GM18870 (cell line): ENCODE results near the gene KRT10.
"Not testable (repeated sequence)": the region's sequence is repeated elsewhere in the genome, so short reads cannot be mapped to it uniquely, and the experiment has no call there.

ENCODE experiments used
- ATAC-seq: cut with Tn5 transposase; IDR thresholded peaks from one replicate; pipeline ENCODE4 v1.9.1; 2021; ENCODE audit warnings: moderate library complexity; ENCODE audit not compliant: unreplicated experiment

KRT10 gene

DNA sequence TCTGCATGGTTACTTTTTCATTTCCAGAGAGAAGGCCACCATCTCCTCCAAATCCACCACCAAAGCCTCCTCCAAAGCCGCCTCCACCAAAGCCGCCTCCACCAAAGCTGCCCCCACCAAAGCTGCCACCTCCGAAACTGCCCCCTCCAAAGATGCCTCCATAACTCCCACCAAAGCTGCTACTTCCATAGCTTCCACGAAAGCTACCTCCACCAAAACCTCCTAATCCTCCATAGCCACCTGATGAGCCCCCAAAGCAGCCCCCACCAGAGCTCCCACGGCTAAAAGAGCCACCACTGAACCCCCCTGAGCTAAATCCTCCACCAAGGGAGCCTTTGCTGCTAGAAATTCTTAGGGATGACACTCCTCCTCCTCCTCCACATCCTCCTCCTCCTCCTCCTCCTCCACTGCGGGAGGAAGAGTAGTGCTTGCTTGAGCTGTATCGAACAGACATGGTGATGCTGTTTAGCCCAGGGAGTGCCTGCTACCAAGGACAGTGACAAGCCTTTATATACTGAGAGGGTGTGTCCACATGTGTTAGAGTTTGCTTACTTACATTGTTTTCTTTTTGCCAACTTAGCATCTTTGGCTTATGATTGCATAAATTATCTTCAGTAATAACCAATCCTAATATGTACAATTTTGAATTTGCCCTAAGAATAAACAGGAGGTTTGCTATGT lies at the start of gene KRT10:
TSS of gene KRT10 (minus strand) at position 483 of the 681 bp plus-strand sequence. CDS start at position 454, 29 bp downstream.
- no peak for ATAC-seq

DNA sequence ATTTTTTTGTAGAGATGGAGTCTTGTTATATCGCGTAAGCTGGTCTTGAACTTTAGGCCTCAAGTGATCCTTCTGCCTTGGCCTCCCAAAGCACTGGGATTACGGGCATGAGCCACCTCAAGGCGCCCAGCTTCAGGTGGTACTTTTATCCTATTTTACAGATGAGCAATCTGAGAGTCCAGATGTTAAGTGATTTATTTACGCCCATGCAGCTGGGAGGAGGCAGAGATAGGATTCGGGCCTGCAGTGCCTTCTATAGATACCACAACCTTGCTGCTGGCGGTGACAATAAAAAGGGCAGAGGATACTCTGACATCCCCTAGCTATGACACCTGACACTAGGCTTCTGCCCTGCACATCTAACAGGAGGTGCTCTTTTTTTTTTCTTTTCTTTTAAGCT lies 48.9 kb upstream of the KRT10 start:
- no peak for ATAC-seq

DNA sequence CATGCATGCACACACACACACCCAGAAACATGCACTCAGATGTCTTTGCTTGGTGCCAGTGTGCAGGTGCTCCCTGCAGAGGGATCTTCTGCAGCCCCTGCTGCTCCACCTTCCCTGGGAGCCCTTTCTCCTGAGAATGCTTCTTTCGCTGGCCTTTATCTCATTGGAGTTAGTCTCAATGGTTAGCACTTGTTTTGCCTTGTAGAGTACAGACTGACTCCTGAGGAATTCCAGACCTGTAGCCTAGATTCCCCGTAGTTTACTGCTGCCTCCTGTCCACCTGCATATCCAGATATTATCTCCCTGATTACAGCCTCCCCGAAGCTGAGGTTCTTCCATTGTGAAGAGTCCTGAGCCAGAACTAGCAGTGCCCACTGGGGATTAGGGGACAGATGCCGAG lies 47.7 kb upstream of the KRT10 start:
- ATAC-seq, result no peak

DNA sequence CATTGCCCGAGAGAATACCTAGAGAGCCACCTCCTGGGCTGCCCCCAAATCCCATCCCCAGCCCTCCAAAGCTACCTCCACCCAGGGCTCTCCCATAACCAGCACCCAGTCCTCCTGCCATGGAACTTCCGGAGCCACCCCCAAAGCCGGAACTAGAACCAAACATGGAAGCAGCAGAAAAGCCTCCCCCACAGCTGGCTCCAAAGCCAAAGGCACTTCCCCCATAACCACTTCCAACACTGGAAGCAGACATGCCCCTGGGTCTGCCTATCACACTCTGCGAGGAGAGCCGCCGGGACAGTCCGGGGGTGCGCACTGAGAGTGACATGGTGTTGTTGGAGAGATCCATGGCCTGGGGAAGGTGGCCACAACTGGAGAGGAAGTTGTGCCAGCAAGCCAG lies 44.4 kb upstream of the KRT10 start, which contains the start of gene KRT12:
TSS of gene KRT12 (minus strand) at position 386 of the 400 bp plus-strand sequence. CDS start at position 349, 37 bp downstream.
- ATAC-seq, result no peak

DNA sequence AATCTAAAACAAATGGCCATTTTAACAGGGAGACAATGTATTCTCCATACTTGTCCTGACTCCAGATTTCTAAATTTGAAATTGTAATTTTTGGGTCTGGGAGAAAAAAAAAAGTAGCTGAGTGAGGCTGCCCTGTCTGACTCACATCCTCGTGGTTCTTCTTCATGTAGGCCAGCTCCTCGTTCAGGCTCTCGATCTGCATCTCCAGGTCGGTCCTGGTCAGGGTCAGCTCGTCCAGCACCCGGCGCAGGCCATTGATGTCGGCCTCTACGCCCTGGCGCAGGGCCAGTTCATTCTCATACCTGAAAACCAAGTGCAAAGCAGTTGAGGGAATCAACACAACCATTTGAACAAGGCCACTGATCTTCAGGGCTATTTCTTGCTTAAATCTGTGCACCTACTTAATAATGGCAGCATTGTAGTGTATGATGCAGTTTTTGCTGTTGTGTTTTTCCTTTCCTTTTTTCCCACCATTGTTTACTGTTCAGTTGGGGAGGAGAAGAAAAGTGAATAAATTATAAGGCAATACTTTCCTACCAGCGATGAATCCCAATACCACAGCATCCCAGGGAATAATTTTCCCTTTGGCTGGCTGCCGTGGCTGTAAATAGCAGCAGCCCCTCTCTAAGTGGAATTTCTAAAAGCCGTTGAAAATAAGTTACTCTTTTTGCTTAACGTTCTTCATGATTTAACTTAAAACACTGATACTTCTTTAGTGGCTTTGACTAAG lies 42.4 kb upstream of the KRT10 start:
- ATAC-seq, result no peak

DNA sequence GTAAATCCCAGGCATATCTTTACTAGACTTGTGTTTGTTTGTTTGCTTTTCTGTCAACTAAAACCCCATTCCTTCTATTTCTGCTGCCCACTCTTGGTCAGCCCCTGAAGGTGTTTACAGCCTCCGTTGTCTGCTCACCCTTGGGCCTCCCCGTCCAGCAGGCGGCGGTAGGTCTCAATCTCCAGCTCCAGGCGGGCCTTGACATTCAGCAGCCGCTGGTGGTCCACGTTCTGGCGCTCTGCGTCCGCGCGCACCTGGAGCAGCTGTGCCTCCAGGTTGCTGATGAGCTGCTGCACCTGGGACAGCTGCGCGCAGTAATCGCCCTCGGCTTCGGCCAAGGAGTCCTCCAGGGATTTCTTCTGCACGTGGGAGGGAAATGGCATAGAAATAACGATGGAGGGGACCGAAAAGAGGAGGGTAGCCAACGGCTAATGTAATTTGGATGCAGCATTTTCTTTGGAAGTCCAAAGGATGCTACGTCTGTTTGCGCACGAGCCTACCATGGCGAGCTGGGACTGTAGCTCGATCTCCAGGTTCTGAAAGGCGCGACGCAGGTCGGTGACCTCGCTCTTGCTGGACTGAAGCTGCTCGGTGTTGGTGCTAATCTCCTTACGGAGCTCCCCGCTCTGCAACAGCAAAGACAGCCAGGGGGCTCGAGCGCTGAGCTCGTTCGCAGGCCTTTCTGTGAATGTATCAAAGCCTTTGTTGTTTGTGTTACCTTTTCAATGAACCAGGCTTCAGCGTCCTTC lies 40.7 kb upstream of the KRT10 start:
- no peak for ATAC-seq

DNA sequence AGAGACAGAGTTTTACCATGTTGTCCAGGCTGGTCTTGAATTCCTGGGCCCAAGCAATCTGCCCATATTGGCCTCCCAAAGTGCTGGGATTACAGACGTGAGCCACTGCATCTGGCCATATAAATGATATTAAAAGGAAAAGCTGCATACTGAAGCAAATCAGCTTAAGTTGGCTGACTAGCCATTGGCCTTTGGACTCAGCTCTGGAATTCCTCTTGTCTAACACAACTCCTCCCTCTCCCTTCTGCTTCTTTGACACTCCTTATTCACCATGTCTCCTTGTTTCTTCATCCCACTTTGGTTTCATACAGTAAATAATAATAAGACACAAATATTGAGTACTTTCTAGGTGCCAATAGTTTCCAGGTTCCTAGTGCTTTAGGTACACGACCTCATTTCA lies 37.1 kb upstream of the KRT10 start:
- ATAC-seq, result no peak

DNA sequence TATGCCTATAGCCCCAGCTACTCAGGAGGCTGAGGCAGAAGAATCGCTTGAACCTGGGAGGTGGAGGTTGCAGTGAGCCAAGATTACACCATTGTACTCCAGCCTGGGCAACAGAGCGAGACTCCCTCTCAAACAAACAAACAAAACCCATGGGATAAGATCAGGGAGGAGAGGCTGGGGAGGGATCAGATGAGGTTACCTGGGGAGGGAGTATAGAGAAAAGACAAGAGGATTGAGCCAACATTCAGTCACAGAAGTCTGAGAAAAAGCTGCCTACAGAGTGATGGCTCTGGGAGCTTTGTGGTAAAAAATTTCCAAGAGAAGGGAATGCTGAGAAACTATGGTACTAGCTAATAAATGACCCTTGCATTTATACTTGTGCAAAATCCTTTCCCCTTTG lies 36.3 kb upstream of the KRT10 start:
- not testable (repeated sequence) for ATAC-seq

DNA sequence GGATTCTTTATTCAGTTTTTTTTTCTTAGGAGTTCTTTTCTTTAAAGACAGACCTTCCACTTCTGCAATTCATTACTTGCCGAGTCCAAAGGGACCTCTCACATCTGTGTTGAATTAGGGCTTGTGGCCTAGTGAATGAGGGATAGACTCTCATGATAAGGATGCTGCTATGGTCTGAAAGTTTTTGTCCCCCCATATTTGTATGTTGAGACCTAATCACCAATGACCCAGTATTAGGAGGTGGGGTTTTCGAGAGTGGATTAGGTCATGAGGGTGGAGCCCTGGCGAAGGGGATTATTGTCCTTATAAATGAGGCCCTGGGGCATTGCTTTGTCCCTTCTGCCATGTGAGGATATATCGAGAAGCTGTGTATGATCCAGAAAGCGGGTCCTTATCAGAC lies 35.1 kb upstream of the KRT10 start:
- ATAC-seq, result no peak

DNA sequence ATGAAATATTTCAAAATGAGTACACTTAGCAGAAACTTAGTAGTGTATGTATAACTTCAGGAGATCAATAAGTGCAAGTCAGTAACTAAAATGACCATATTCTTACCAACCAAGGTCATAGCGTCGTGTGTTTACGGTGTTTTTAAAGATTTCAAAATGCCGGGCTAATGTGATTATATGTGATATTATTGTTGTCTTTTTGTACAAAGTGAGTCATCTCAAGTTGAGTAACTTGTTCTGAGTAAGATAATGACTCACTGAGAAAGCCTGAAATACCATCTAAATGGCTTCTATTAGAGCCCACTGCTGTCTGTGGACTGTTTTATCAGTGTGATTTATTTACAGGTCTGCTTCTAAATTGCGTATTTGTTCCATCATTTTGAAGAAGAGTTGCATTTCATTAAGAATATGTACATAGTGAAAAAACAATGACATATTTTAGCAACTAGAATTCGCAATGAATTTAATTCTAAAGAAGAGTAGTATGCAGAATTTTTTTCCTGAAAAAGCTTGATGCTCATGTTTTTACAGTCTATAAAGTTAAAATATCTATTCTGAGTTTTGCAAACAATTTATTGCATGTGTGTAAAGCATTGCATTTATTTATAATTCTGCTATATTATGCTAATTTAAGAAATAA lies 31.9 kb upstream of the KRT10 start:
- ATAC-seq, result no peak

DNA sequence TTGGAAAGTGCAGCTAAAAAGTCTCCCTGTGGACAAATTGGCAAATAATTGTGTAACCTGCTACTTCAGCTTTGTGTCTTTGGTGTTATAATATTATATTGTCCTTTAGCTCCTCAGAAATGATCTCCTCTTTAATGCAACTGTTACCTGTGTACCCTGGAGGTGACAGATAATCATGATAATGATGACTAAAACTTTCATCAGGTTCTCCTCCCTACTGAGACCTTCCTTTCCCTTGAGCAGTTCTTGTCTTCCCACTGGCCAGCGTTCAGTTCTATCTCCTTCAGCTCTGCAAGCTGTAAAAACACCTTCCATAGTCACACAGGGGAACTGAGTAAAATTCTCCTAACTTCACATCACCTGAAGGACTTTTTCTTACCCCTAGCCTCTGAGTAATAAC lies 29.9 kb upstream of the KRT10 start:
- no peak for ATAC-seq

DNA sequence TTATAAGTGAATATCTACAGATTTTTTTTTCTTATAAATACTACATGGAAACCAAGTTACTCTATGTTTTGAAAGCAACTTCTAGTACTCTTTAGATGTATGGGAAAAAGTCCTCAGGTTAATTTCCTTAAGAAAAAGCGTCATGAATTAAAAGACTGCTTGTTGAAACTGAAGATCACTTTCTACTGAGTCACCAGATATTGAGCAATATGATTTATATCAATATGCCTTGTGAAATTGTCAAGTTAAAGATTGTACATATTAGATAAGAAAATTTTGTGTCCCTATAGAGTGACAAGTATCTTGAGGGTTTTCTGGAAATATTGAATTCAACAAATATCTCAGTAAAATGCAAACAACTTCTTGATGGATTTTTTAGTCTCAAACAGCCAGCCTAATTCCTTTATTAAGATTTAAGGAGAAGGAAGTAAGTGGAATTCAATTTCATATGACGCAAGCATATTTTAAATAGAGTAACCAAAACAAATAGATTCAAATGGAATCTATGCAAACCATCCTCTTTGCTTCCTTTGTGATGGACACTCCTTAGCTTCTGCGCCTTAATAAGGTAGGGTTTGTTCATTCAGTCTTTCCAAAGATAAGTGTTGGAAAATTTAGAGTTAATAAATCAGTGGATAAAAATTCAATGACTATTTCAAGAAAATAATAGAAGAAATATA lies 28.0 kb upstream of the KRT10 start:
- ATAC-seq, result no peak

DNA sequence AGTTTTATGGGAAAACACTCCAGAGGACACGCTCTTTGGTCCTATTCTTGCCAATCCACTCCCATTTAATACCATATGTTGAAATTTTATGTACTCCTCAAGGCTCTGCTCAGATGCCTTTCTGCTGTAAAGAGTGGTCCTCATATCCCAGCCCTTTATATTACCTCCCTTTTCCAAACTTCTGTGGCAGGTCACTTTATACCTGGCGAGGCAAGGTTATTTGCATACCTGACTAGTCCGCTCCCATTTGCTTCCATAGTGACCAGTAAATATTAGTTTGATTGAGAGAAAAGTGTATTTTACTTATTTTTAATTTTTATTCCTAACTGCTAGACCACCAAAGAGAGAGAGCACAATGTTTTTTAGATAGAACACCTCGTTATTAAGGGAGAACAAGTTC lies 27.3 kb upstream of the KRT10 start:
- no peak for ATAC-seq

DNA sequence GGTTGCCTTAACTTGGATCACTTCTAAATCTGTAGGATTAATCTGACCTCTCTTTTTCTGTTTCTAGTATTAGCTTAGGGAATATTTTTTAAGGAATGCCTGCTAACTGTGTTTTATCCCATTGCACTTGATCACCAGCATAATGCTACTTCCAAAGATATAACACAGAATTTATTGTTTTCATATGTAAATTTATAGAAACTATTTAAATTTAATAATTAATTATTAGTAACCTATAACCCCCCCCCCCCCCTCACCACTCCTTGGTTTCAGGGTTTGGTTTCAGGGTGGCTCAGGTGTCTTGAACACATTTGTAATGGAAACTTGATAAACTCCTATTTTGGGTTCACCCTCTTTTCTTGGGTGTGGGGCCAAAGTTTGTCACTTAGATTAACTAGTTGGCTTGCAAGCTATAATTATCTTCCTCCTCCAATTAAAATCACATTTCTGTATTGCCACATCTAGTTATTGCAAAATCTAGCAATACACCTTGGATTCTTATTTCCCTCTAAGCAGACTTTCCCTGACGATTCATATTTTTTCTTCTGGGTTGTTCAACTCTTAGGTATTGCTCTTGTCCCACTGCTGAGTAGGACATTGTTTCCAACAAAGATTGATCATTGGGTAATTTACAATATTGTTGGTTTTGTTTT lies 26.3 kb upstream of the KRT10 start:
- ATAC-seq, result no peak

DNA sequence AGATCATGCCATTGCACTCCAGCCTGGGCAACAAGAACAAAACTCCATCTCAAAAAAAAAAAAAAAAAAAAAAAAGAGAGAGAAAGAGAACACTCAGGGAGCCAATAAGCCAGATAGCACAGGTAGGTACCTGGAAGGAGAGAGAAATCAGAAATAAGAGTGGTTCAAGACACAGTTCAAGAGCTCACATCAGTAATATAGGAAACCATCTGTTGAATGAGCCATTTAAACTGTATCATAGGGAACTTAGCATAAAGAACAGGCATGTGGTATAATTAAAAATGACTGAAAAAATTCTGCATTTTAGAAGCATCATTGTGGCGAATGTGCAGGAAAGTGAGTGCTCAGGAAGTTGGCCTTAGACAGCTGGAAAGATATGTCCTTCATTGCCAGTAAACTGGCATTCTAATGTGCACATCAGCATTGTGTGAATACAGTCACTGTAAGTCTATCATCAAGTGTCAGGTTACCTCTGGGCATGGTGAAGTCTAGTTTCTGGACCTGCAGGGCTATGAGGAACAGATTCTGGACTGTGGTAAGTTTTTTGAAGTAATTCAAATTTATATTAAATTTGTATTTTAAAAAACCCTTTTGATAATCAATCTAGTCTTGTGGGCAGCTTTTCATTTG lies 24.2 kb upstream of the KRT10 start:
- ATAC-seq, result no peak

DNA sequence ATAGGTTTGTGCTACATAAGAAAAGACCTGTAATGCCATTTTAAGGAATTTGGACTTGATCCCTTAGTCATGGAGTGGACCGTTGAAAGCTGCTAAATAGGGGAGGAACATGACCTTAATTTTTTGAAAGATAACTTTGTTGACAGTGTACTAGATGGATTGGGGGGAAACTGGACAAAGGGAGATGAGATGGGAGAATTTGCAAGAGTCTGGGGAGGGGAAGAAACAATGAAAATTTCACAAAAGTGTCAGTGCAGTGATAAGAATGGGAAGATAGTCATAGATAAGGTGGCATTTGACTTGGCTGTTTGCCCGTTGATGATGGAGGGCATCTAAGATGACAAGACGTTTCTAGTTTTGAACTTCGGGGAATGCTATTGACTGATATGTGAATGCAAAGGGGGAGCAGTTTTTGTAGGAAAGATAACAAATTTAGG lies 22.3 kb upstream of the KRT10 start:
- no peak for ATAC-seq

DNA sequence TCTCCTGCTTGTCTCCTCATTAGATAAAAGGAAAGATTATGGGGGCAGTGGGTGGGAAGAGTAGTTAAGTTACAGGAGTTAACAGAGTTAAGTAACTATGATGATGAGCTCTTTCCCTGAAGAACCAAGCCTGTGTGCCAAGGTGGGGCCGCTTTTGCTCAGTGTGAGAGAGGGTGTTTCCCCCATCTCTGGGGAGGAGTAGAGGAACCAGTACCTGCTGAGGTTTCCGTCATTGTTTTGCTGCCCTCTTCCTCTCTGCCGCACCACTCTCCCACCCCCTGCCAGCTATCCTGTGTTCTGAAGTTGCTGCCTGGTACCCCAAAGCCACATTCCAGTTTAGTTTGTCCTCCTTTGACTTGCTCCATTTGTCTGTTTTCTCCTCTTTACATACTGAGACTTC lies 20.8 kb upstream of the KRT10 start:
- ATAC-seq, result no peak

DNA sequence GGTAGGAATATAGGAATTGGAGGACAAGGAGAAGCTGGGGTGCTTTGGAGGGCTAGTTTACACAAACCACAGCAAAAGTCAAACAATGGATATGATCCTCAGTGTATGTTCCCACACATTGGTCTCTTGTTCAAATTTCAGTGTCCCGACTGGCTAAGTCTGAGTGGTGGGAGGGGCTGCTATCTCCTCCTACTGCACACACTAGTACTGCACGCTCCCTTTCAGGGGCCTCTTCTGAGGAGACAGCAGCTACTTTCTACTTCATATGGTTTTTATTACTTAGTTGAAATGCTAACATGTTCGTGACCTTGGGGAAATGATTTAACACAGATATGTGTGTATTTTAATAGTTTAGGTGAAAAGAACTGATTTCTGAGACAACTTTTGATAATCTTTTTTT lies 18.8 kb upstream of the KRT10 start:
- ATAC-seq, result no peak

DNA sequence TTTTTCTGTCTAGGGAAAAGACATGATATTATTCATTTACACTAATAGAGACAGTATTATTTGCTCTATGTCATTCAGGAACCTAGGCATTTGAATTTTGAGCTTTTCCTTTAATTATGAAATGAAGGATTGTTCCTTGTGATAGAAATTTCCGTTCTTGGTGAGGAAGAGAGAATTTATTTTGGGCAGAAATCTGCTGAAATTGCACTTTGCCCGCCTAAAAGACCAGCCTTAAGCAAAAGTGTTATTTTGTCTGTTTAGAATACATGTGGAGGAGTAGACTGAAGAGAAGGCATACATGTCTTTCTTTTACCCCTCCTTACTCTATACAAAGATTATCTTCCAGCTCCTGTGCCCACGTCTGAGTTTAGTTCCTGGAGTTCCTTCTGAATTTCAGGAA lies 16.8 kb upstream of the KRT10 start:
- ATAC-seq, result no peak

DNA sequence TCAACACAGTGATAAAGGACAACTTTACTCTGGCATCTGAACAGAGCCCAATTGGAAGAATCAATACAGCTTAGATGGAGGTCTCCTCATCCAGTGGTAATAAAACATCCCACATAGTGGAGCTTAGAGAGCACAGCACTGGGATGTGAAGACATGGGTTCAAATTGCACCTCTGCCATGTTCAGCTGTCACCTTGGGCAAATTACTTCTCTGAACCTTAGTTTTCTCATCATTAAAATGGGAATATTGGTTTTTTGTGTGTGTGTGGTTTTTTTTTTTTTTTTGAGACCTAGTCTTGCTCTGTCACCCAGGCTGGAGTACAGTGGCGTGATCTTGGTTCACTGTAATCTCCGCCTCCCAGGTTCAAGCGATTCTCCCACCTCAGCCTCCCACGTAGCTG lies 13.6 kb upstream of the KRT10 start:
- no peak for ATAC-seq
